ENCODE results near the gene VWF. TPM values are rescaled to one million over a fixed set of nuclear protein-coding genes. Genes with fewer than 3 reads are reported as not detected.

VWF gene
- total RNA-seq, 1 experiment from 2014 or later = not detected

- ChIA-PET CTCF (no interaction called here), POLR2A (ENCODE audit: unreplicated experiment) (no interaction called here)
- ATAC-seq (no peak), DNase-seq (no peak)
- intact Hi-C loops (cut with micrococcal nuclease) = no loop called here
- Histone ChIP-seq H3K27me3 (ENCODE audit: low read length) (no peaks in the 10 kb centered on the region), H3K4me1 (ENCODE audit: insufficient read depth, low read length) (no peaks in the 10 kb centered on the region), H4K20me1 (ENCODE audit: low read length) (no peaks in the 10 kb centered on the region), H3K9me3 (ENCODE audit: low read length) (no peaks in the 10 kb centered on the region), H3K9me2 (replicated peaks; ENCODE audit: low read length) (no peaks in the 10 kb centered on the region), H3K36me3 (ENCODE audit: low read depth, low read length) (no peaks in the 10 kb centered on the region), H3K9ac (ENCODE audit: low read length) (no peak overlapping the region), H3K27ac (ENCODE audit: low read length) (no peak overlapping the region), H3K4me2 (ENCODE audit: low read length) (no peak overlapping the region), H3F3A (ENCODE audit: low read length, unreplicated experiment) (no peaks in the 10 kb centered on the region), H3K79me2 (ENCODE audit: low read length) (no peaks in the 10 kb centered on the region), H2AFZ (ENCODE audit: low read length) (no peak overlapping the region), H3K4me3 (ENCODE audit: low read length) (no peak overlapping the region)
- BruUV-seq (replicated peaks) = no TSS peak
- TF ChIP-seq, protein P1, sequence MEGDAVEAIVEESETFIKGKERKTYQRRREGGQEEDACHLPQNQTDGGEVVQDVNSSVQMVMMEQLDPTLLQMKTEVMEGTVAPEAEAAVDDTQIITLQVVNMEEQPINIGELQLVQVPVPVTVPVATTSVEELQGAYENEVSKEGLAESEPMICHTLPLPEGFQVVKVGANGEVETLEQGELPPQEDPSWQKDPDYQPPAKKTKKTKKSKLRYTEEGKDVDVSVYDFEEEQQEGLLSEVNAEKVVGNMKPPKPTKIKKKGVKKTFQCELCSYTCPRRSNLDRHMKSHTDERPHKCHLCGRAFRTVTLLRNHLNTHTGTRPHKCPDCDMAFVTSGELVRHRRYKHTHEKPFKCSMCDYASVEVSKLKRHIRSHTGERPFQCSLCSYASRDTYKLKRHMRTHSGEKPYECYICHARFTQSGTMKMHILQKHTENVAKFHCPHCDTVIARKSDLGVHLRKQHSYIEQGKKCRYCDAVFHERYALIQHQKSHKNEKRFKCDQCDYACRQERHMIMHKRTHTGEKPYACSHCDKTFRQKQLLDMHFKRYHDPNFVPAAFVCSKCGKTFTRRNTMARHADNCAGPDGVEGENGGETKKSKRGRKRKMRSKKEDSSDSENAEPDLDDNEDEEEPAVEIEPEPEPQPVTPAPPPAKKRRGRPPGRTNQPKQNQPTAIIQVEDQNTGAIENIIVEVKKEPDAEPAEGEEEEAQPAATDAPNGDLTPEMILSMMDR (conservative IDR thresholded peaks at IDR 0.05; ENCODE audit: low read depth, low read length) = no peak
- TF ChIP-seq EZH2phosphoT487 (IDR thresholded peaks at IDR 0.05; ENCODE audit: borderline replicate concordance, low read length) = no peak
These were observed 72.1 kb downstream of the VWF start for GRCh38 chr12:6052206-6052939.

DNA sequence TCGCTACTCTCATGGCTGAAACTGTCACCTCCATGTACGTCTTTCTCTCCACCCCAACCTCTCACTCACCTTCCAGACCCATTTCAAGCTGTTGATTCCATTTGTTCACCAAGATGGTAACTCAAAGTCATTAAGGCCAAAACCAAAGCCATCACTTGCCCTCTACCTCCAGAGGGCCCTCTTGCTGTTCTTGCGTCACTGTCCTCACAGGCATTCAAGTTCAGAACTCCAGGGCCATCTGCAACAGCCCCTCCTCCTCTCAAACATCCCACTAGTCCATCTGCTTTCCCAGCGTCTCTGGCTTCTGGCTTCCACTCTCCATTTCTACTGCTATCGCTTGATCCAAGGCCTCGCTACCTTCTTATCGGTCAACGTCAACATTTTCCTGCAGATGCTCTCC, 74.5 kb downstream of the VWF start:
- intact Hi-C loops (cut with micrococcal nuclease) = no loop called here
- no TSS peak for BruUV-seq (replicated peaks)

DNA sequence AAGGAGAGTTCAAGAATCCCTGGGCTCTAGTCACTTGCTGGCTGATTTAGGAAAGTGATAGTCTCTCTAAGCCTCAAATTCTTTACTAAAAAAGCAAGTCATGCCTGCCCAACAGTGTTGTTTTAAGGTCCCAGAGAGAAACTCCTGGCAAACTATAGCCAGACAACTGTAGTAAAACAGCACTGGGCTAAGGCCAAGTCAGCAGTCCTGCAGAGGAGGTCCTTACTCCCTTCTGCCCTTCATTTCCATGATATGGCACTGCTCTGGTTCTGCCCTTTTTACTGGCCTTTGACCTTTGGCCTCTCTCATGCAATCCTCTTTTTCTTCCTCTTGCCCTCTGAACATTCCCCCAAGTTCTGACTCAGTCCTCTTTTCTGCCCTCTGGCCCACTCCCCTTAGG, 74.9 kb downstream of the VWF start:
- intact Hi-C loops (cut with micrococcal nuclease) = no loop called here

More for the DNA sequence above, 74.5 kb downstream of the VWF start:
- Histone ChIP-seq H3K4me3 (ENCODE audit: low read length) (no peak overlapping the region), H3K9me2 (replicated peaks; ENCODE audit: low read length) (no peaks in the 10 kb centered on the region), H3K4me2 (ENCODE audit: low read length) (no peak overlapping the region), H2AFZ (ENCODE audit: low read length) (no peak overlapping the region), H3K4me1 (ENCODE audit: insufficient read depth, low read length) (no peaks in the 10 kb centered on the region), H3K9ac (ENCODE audit: low read length) (no peak overlapping the region), H3F3A (ENCODE audit: low read length, unreplicated experiment) (no peaks in the 10 kb centered on the region), H3K27me3 (ENCODE audit: low read length) (no peaks in the 10 kb centered on the region), H3K27ac (ENCODE audit: low read length) (no peak overlapping the region), H3K9me3 (ENCODE audit: low read length) (no peaks in the 10 kb centered on the region), H4K20me1 (ENCODE audit: low read length) (no peaks in the 10 kb centered on the region), H3K79me2 (ENCODE audit: low read length) (no peaks in the 10 kb centered on the region), H3K36me3 (ENCODE audit: low read depth, low read length) (no peaks in the 10 kb centered on the region)
- no peak for TF ChIP-seq EZH2 (IDR thresholded peaks at IDR 0.05; ENCODE audit: low read length, unreplicated experiment)
- CTCF ChIA-PET = no interaction called here
- DNase-seq = no peak
- ATAC-seq = no peak
- POLR2A ChIA-PET (ENCODE audit: unreplicated experiment) = no interaction called here

More for the DNA sequence above, 74.9 kb downstream of the VWF start:
- no peak overlapping the region for H2AFZ ChIP-seq (ENCODE audit: low read length)
- H3K4me2 ChIP-seq (ENCODE audit: low read length) = no peak overlapping the region
- no peaks in the 10 kb centered on the region for H4K20me1 ChIP-seq (ENCODE audit: low read length)
- no peaks in the 10 kb centered on the region for H3F3A ChIP-seq (ENCODE audit: low read length, unreplicated experiment)
- no peaks in the 10 kb centered on the region for H3K27me3 ChIP-seq (ENCODE audit: low read length)
- no peaks in the 10 kb centered on the region for H3K9me3 ChIP-seq (ENCODE audit: low read length)
- H3K4me3 ChIP-seq (ENCODE audit: low read length) = no peak overlapping the region
- ChIA-PET POLR2A (ENCODE audit: unreplicated experiment) (no interaction called here), CTCF (no interaction called here)
- H3K79me2 ChIP-seq (ENCODE audit: low read length) = no peaks in the 10 kb centered on the region
- H3K9ac ChIP-seq (ENCODE audit: low read length) = no peak overlapping the region
- H3K9me2 ChIP-seq (replicated peaks; ENCODE audit: low read length) = no peaks in the 10 kb centered on the region
- H3K4me1 ChIP-seq (ENCODE audit: insufficient read depth, low read length) = no peaks in the 10 kb centered on the region
- no peaks in the 10 kb centered on the region for H3K36me3 ChIP-seq (ENCODE audit: low read depth, low read length)
- TF ChIP-seq, protein P1 (conservative IDR thresholded peaks at IDR 0.05; ENCODE audit: low read depth, low read length) = no peak
- no peak for TF ChIP-seq EZH2 (IDR thresholded peaks at IDR 0.05; ENCODE audit: low read length, unreplicated experiment)
- no peak for TF ChIP-seq EZH2phosphoT487 (IDR thresholded peaks at IDR 0.05; ENCODE audit: borderline replicate concordance, low read length)
- ATAC-seq (no peak), DNase-seq (no peak)
- BruUV-seq (replicated peaks) = no TSS peak
- H3K27ac ChIP-seq (ENCODE audit: low read length) = no peak overlapping the region

Data from PC-3 (cell line).